Transverse colon (tissue), 4 donors: ENCODE data around the gene HELZ. TPM values are rescaled to one million over a fixed set of nuclear protein-coding genes. Genes with fewer than 3 reads are reported as not detected.

Source experiments
- DNase-seq: peaks from one replicate; pipeline ENCODE4 v3.0.0-alpha.2; 2019
- H3K27ac ChIP-seq, 4 donors: fragments of 200-600 bp; sonication (generic); 2 replicates each; pipeline ENCODE4 v1.5.1; 2016 to 2018; ENCODE audit warnings: inconsistent platforms in 4 of 4
- H3K27me3 ChIP-seq: fragments of 200-600 bp; sonication (generic); 2 replicates; pipeline ENCODE4 v1.5.1; 2017; ENCODE audit warnings: inconsistent platforms
- H3K36me3 ChIP-seq, 4 donors: fragments of 200-600 bp; sonication (generic); 2 replicates each; pipeline ENCODE4 v1.5.1; 2017 to 2019; ENCODE audit warnings: inconsistent platforms in 4 of 4
- H3K4me1 ChIP-seq, 4 donors: fragments of 200-600 bp; sonication (generic); 2 replicates each; pipeline ENCODE4 v1.5.1; 2017 to 2020; ENCODE audit warnings: inconsistent platforms in 4 of 4
- H3K4me3 ChIP-seq, 4 donors: fragments of 200-600 bp; sonication (generic); 1 replicate in 1 of 4; 2 replicates in 3 of 4; pipeline versions ENCODE4 v1.5.1 to v1.6.1; 2017 to 2019; ENCODE audit warnings: inconsistent platforms in 4 of 4
- H3K9me3 ChIP-seq, 2 donors: fragments of 200-600 bp; sonication (generic); 2 replicates each; pipeline ENCODE4 v1.5.1; 2017 to 2019; ENCODE audit warnings: inconsistent platforms in 2 of 2
- EP300 ChIP-seq: sonication (generic); formaldehyde crosslinking; IDR thresholded peaks from one replicate; pipeline ENCODE4 v1.6.1; 2017; ENCODE audit warnings: antibody characterized with exemption, low read depth
- POLR2A ChIP-seq: fragments of 450-650 bp; IDR thresholded peaks from one replicate; pipeline ENCODE4 v1.6.1; 2016; ENCODE audit warnings: antibody characterized with exemption, mild to moderate bottlenecking, moderate library complexity
- POLR2AphosphoS5 ChIP-seq, 3 donors: sonication (generic); formaldehyde crosslinking; IDR thresholded peaks; one replicate each; pipeline ENCODE4 v1.6.1; 2016; ENCODE audit warnings: antibody characterized with exemption in 3 of 3
- WGBS, 2 donors: methylation state at CpG; one replicate each; pipeline ENCODE4 v1.1.5; 2018; ENCODE audit warnings: low coverage in 1 of 2; 5-methylcytosine and 5-hydroxymethylcytosine counted together
- in situ Hi-C, 4 donors: fragments of 200-750 bp; cut with MboI; loops; one replicate each; pipeline versions ENCODE4 v1.15.0 to v1.15.1; 2017; ENCODE audit warnings: low sequenced_read_pairs in 3 of 4, low pct_ligation_motif_present in 1 of 4, low pct_unique_long_range_greater_than_20kb in 1 of 4
- intact Hi-C: fragments of 100-400 bp; cut with DNase I; formaldehyde crosslinking; loops from one replicate; pipeline ENCODE4 v1.15.1; 2023; ENCODE audit warnings: low total_unique reads
- total RNA-seq, 4 donors: library from RNA; depleted of rRNA; stranded (reverse); fragments of >200 nt; gene quantifications; one replicate each; pipeline ENCODE4 v1.1.0, GENCODE V29; 2016
- TF ChIP-seq, protein P1 (sequence below), 5 experiments: fragments of 200-600 bp in 3 of 5; fragments of 450-650 bp in 2 of 5; sonication (generic) in 3 of 5; IDR thresholded peaks; 1 replicate in 2 of 5; 2 replicates in 3 of 5; pipeline ENCODE4 v1.5.1; 2016 to 2017; ENCODE audit warnings: antibody characterized with exemption in 5 of 5, inconsistent platforms in 3 of 5, mild to moderate bottlenecking in 2 of 5, moderate library complexity in 1 of 5

The HELZ gene
- total RNA-seq, 4 donors from 2014 or later = 31.8 to 126 (median 56.0) TPM

DNA sequence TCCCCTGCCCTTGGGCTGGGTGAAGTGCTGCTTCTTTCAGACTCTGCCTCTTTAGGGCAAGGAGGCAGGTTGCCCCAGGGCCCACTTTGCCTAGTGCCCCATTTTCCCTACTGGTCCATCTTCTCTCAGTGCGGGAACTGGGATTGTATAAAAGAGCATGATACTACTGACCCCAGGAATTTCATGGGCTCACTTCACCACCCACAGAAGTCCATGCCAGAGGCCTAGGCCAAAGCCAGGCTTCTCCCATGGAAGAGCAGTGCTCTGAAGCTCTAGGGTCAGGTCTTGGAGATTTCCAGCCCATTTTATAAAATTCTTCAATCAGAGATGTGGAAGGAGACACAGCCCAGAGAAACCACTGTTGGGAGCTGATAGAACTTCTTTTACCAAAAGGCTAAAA lies 194.9 kb downstream of the HELZ start:
- DNase-seq = no peak
- no peaks in the 10 kb centered on the region for H3K27me3 ChIP-seq
- WGBS, 2 donors = 100% methylated on average over 1 of the region's 1 CpG; no CpG with 5 or more reads in 1 of the 2 donors
- no peak overlapping the region for H3K27ac ChIP-seq
- TF ChIP-seq, protein P1, sequence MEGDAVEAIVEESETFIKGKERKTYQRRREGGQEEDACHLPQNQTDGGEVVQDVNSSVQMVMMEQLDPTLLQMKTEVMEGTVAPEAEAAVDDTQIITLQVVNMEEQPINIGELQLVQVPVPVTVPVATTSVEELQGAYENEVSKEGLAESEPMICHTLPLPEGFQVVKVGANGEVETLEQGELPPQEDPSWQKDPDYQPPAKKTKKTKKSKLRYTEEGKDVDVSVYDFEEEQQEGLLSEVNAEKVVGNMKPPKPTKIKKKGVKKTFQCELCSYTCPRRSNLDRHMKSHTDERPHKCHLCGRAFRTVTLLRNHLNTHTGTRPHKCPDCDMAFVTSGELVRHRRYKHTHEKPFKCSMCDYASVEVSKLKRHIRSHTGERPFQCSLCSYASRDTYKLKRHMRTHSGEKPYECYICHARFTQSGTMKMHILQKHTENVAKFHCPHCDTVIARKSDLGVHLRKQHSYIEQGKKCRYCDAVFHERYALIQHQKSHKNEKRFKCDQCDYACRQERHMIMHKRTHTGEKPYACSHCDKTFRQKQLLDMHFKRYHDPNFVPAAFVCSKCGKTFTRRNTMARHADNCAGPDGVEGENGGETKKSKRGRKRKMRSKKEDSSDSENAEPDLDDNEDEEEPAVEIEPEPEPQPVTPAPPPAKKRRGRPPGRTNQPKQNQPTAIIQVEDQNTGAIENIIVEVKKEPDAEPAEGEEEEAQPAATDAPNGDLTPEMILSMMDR (IDR thresholded peaks at IDR 0.05) = no peak
- TF ChIP-seq POLR2A = no peak
- TF ChIP-seq EP300 = no peak
- no peak for TF ChIP-seq POLR2AphosphoS5 (IDR thresholded peaks at IDR 0.05)
- peaks cover 15% of the 10 kb centered on the region in 2 donors for H3K9me3 ChIP-seq
- no peaks in the 10 kb centered on the region for H3K36me3 ChIP-seq
- in situ Hi-C loops = no loop called here
- intact Hi-C loops = no loop called here
- H3K4me3 ChIP-seq = no peak overlapping the region
- H3K4me1 ChIP-seq = peaks cover 0 to 25% (median 8%) of the 10 kb centered on the region in 4 donors

DNA sequence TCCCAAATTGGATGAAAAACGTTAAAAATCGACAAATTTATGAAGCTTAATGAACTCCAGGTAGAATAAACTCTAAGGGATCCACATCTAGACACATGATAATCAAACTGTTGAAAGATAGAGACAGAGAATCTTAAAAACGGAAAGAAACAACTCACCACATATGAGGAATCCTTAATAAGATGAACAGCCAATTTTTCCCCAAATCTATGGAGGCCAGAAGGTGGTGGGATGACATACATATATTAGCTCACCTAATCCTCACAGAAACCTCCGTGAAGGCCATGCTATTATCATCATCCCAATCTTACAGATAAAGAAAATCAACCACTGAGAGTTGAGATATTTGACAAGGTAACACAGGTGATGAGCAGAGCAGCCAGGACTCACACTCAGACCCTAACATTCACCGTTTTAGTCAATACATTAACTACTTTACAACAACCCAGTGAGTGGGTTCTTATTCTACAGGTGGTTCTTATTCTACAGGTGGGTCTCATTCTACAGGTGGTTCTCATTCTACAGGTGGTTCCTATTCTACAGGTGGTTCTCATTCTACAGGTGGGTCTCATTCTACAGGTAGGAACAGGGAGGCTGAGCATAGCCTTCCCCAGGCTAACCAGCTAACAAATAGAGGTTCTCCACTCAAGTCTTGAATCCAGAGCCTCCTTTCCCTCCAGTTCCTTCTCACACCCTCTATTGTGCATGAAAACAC lies 195.8 kb downstream of the HELZ start:
- H3K4me1 ChIP-seq = peaks cover 0 to 25% (median 8%) of the 10 kb centered on the region in 4 donors
- no peak overlapping the region for H3K4me3 ChIP-seq
- intact Hi-C loops = no loop called here
- H3K27ac ChIP-seq = no peak overlapping the region
- no peak for TF ChIP-seq POLR2AphosphoS5 (IDR thresholded peaks at IDR 0.05)
- TF ChIP-seq, protein P1 (IDR thresholded peaks at IDR 0.05) = no peak
- TF ChIP-seq POLR2A = no peak
- no peak for TF ChIP-seq EP300
- no peaks in the 10 kb centered on the region for H3K27me3 ChIP-seq
- no peaks in the 10 kb centered on the region for H3K36me3 ChIP-seq
- in situ Hi-C loops = no loop called here
- no peak for DNase-seq
- H3K9me3 ChIP-seq = peaks cover 15% of the 10 kb centered on the region in 2 donors
- 81 to 85% methylated on average over 4 to 5 of the region's 5 CpGs for WGBS, 2 donors

DNA sequence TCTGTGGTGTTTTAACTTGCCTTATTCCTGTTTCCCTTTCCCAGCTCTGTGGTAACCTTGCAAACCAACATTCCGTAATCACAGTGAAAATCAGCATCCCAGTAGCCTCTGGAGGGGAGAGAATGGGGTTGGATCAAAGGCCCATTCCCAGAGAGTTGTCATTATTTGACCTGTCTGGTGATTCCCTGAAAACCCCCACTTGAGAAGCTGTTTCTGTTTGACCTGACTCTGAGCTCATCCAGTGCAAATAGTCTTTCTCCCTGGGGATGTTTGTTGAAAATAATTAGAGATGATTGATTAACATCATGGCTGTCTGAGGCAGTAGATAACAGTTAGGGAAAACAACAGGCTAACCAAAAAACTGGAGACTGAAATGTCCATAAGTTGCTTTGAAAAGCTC lies 197.6 kb downstream of the HELZ start:
- no peaks in the 10 kb centered on the region for H3K27me3 ChIP-seq
- H3K9me3 ChIP-seq = peaks cover 15% of the 10 kb centered on the region in 2 donors
- H3K4me1 ChIP-seq = peaks cover 0 to 20% (median 8%) of the 10 kb centered on the region in 4 donors
- TF ChIP-seq, protein P1 (IDR thresholded peaks at IDR 0.05) = no peak
- TF ChIP-seq POLR2AphosphoS5 (IDR thresholded peaks at IDR 0.05) = no peak
- no peak for TF ChIP-seq POLR2A
- no peak for TF ChIP-seq EP300
- no peaks in the 10 kb centered on the region for H3K36me3 ChIP-seq
- peak overlapping the region in 3 of 4 donors; percentile 55 to 69 (median 57) for H3K27ac ChIP-seq
- intact Hi-C loops (no loop called here), in situ Hi-C loops (no loop called here)
- H3K4me3 ChIP-seq = no peak overlapping the region
- DNase-seq = no peak
- 72% methylated on average over 1 of the region's 1 CpG; no CpG with 5 or more reads in 1 of the 2 donors for whole genome bisulfite sequencing, 2 donors

DNA sequence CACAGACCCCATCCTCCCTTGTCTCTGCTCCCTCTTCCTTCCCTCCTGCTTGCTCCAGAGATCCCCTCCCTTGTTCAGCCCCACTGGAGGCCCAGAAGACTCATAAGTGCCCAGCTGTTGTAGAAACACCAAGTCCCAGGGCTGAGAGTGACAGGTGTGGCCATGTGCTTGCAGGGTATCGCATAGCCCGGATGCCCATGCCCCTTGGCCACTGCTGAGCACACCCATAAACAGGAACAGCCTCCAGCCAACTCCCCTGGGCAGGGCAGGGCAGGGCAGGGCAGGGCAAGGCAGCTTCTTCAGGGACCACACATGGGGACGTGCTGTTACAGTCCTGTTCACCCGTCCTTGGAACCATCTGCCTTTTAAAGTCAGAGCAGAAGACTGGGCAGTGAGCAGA lies 198.6 kb downstream of the HELZ start:
- peak; percentile 80 for DNase-seq
- Histone ChIP-seq H3K4me1 (peaks cover 0 to 21% (median 8%) of the 10 kb centered on the region in 4 donors), H3K4me3 (no peak overlapping the region), H3K27me3 (no peaks in the 10 kb centered on the region), H3K27ac (peak overlapping the region; percentile 37 to 69 (median 56)), H3K9me3 (peaks cover 15% of the 10 kb centered on the region in 2 donors), H3K36me3 (no peaks in the 10 kb centered on the region)
- 46% methylated on average over 4 of the region's 4 CpGs; no CpG with 5 or more reads in 1 of the 2 donors for WGBS, 2 donors
- in situ Hi-C loops = no loop called here
- intact Hi-C loops = no loop called here
- TF ChIP-seq, protein P1 (IDR thresholded peaks at IDR 0.05) = no peak
- TF ChIP-seq POLR2AphosphoS5 (IDR thresholded peaks at IDR 0.05) = peak in 2 of 3 donors; percentile 27 to 48
- TF ChIP-seq POLR2A = no peak
- peak; percentile 50 for TF ChIP-seq EP300
